GM21723 (cell line): ENCODE results near the gene C8G.

ENCODE experiments used
- ATAC-seq: cut with Tn5 transposase; IDR thresholded peaks from one replicate; pipeline ENCODE4 v1.9.1; 2021; ENCODE audit warnings: mild to moderate bottlenecking, moderate library complexity; ENCODE audit not compliant: unreplicated experiment

C8G gene

DNA sequence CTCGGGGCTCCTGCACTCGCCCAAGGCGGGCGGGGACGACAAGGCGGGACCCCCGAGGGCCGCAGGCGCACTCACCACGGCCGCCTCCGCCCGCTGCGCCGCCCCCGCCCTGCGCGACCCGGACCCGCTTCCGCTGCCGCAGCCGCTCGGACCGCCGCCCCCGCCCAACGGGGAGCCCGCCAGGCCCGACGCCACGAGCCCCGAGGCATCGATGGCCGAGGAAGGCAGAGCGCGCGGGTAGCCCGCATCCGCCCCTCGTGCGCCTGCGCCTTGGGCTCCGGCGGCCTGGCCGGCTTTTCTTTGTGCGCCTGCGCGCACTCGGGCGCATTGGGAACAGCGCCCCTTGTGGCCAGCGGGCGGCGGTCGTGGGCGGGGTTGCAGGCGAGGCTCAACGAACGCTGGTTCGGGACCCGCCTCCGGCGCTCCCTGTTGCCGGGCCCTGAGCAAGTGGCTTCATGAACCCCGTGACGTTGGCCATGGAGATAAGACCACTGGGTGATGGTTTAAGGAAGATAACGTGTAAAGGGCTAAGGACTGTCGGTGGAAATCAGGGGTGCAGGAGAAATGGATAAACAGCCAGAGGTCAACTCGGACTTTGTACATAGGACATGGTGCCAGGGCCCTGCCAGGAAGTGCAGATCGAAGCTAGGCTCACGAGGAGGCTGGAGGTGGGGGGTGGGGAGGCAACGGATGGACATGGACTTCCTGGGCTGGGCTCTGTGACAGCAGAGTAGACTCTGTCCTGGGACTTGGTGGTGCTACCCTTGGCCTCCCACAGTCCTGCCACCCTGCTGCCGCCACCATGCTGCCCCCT is at the start of gene C8G, which contains the start of gene FBXW5:
Gene C8G (plus strand): TSS at position 725 of the 814 bp plus-strand sequence. CDS start 78 bp downstream, at position 803.
Gene FBXW5 (minus strand): TSS at position 220 of the 814 bp plus-strand sequence. CDS start 655 bp downstream, outside the sequence.
- ATAC-seq = peak; percentile 62

DNA sequence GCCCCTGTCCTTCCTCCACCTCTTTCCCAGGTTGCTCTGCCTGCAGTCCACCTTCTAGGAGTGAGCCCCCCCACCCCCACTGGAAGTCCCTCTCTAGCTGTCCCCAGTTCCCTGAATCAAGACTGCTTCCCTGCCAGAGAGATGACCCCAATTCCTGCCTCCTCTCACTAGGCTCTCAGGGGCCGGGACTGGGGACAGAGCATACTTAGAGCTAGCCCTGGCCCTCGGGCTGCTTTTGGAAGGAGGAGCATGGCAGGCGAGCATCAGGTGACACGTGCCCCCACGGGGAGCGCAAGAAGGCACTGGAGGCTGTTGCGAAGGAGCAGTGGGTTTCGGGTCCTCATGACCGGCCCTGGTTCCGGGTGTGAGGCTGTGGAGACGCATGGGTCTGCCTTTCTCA is 49.0 kb upstream of the C8G start:
- ATAC-seq = no peak

DNA sequence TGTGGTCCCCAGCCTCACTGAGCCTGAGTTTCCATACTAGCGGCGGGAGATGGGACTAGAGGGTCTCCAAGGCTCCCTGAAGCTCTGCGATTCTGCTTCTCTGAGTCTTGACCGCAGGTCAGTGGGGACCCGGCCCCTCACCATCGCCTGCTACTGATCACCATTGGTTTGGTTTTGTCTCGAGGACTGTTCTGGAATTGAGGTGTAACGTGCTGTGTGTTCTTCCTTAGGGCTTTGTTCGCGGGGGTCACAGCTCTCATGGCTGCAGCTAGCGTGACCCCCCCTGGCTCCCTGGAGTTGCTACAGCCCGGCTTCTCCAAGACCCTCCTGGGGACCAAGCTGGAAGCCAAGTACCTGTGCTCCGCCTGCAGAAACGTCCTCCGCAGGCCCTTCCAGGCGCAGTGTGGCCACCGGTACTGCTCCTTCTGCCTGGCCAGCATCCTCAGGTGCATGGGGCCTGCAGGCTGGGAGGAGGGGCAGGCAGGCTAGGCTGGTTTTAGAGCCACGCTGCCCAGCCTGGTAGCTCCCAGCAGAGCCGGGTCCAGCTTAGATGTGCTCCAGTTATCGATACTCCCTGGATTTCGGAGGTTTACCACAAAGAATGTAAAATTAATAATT is 46.5 kb upstream of the C8G start:
- ATAC-seq = no peak

DNA sequence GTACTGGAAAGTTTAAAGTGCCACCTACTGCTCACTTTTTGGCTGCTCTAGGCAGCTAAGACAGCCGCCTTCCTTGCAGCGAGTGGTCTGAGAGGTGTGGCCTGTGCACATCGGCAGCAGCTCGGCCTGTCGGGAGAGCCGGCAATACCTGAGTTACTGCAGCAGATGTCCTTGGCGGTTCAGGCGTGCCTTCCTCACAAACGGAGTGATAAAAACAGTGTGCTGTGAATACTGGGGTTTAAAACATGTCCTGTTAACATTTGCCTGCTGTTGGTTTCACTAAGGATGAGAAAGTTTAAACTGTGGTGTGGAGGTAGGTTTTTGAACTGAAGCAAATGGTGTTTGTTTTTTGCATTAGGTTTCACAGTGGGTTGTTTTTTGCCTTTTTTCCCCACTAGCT is 45.8 kb upstream of the C8G start:
- peak; percentile 46 for ATAC-seq

DNA sequence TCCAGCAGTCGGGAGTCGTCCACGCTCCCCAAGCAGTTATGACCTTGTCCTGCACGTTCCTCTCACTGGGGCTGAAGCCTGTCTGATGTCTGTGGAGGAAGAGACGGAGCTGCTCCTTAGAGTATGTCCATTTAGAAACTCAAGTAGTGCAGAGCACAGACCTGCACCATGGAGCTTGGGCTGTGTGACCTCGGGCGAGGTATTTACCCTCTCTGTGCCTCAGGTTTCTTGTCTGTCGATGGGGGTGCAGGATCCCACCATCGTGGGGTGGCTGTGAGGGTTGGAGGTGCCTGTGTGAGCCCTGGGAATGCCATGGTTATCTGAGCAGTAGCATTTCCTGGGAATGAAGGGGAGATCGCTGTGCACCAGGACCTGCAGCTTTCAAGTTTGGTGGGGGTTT is 44.5 kb upstream of the C8G start:
- no peak for ATAC-seq

DNA sequence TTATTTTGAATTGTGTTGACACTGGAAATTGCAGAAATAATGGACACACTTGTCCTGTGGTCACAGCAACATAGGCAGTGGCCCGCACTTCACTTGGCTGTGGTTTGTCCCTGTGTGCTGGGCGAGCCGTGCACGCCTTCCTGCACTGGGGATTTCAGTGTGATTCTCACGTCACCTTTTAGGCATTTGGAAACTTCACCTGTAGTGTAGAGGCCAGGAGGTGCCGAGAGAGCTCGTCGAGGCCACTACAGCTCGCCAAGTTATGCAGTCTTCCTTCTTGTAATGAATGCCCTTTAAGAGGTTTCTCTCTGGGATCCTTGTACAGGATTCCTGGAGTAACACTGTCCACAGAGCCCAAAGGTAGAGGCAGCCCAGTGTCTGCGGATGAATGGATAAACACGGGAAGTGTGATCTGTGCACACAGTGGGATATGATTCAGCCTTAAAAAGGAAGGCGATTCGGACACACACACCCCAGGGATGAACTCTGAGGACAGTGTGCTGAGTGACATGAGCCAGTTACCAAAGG is 44.0 kb upstream of the C8G start:
- no peak for ATAC-seq

DNA sequence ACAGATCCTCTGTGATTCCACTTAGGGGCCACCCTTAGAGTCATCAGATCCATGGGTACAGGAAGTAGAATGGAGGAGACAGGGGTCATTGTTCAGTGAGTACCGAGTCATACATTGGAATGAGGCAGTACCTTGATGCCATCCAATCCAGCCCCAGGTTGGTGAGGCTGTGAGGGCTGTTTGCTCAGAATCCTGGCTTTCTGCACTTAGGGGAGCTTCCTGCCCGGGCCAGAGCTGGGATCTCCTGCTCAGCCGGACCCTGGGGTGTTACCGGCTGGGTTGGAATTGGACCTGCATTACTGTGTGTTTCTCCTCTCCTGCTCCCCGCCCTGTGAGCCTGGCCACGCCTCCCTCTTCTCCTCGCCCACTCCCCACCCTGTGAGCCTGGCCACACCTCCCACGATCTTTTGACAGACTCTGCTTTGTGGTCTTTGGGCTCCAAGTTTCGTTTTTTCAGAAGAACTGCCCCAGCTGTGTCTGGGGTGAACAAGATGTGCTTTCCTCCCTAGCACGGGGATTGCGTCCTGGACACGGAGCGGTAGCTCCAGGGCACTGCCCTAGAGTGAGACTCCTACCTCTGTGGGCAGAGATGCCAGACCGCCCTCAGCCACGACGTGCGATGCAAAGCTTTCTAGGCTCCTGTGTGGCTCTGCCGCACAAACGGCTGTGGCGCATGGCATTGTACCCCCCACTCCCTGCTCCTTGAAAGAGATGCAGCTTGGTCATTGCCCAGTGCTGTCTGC is 43.4 kb upstream of the C8G start:
- ATAC-seq = peak; percentile 55

DNA sequence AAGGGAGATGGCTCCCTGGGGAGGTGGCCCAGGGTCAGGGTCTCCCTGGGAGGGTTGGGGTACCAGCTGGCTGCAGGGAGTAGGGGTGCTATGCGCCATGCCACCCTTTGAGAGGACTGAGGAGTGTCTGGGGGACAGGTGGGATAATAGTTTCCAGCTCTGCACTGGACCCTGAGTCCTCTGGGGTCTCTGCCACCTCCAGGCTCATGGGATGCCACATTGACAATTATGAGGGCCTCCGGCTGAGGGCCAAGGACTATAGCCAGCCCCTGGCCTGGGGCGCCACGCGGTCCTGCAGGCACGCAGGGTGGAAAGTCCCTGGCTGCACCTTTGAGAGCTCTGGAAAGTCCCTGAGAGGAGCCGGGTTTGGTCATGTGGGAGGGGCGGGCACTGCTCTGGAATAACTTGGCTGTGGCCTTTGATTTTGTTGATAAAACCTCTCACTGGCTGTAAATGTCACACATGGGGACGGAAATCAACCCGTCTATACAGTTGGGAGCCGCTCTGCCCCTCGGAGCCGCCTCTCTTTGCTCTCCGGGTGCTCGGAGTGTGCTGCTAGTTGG is 42.7 kb upstream of the C8G start:
- peak; percentile 50 for ATAC-seq

DNA sequence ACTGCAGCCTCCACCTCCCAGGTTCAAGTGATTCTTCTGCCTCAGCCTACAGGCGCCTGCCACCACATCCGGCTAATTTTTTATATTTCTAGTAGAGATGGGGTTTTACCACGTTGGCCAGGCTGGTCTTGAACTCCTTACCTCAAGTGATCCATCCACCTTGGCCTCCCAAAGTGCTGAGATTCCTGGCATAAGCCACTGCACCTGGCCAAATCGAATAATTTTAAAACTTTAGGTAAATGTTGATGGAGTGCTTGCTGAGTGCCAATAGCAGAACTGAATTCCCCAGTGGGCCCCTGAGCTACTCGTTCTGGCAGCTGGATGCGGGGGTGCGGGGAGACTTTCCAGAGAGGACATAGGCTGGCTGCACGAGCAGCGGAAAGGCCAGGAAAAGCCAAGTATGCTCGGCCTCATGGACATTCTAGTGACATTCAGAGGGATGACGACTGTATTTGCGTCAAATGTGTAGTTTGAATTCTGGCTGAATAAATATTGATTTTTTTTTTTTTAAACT is 41.9 kb upstream of the C8G start:
- no peak for ATAC-seq

DNA sequence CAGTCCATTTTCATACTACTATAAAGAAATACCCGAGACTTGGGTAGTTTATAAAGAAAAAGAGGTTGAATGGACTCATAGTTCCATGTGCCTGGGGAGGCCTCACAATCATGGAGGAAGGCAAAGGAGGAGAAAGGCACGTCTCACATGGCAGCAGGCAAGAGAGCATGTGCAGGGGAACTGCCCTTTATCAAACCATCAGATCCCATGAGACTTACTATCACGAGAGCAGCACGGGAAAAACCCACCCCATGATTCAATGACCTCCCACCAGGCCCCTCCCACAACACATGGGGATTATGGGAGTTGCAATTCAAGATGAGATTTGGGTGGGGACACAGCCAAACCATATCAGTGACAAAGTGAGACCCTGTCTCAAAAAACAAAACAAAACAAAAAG is 38.8 kb upstream of the C8G start:
- no peak for ATAC-seq

DNA sequence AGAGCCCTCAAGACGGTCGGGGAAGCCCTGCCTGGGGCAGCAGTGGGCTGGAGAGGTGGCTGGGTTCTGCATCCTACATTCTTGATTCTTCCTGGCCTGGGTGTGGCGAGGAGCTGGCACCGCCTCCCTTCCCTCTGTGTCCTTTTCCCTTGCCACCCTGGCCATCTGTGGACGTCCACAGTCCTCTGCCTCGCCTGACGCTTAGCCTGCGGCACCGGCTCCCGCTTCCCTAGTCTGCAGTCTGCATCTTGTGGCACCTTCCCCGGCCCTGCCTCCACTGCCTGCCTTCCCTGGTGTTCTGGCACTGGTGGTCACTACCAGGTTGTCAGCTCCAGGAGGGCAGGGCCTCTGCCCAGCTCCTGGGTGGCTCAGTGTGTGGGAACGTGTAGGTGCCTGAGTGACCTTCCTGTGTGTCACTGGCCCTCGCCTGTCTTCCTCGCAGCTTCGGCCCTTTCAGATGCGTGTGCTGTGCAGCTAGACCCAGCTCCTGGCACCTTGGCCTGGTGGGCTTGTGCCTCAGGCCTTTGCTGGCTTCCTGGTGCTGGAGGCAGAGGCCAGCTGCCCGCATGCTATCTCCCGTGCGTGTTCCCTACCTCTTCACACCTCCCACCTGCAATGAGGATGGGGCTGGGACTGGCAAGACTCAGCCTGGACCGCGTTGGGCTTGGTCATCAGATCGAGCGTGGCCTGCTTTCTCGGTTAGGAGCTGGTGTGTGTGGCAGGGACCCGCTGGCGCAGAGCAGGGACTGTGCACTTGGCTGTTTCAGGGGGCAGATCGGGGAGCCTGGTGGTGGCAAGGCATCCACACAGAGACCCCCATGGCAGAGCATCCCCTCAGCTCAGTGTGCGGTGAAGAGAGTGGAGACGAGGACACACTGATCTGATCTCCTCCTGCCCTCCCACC is 37.8 kb upstream of the C8G start:
- no peak for ATAC-seq

DNA sequence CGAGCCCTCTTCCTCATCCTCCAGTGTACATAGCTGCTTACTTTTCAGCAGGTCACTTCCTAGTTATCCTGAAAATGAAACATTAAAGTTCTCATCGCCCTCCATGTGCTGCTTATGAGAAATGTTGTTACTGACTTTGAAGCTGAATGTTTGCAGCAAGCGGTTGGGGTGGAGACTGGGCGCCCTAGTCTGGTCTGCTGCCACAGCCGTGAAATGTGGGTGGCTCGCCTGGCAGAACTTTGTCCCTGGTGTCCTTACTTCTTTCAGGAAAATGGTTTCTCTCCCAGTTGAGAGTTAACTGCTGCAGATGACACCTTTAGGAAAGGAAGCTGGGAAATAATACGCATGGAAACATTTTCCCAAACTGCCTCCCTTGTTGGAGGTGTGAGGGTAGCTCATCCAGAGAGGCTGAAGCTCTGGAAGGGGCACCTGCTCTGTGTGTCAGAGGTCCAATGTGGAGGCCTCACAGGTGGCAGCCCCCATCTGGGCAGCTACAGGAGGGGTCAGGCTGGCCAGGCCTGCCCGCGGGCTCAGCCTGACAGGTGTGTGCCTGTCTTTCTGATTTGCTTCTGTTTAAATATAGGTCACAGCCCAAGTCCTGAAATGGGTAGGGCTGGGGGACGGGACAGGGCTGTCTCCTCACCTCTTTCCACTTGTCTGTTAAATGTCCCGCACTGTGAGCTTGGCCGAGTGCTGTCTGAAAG is 34.7 kb upstream of the C8G start:
- ATAC-seq = no peak

DNA sequence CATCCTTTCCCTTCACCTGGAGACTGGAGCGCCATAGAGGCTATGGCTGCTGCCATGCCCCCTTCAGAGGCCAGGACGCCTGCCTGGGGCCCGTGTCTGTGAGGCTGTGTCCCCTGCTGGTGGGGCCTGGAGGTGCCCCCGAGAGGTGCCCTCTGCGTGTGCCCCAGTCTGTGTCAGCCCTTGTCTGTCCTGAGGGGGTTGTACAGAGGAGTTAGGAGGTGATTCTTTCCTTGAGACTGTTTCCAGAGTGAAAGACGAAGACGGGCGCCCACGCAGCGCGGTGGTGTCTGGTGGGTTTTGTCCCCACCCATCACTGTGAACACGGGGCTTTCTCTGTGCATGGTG is 34.2 kb upstream of the C8G start:
- ATAC-seq = no peak

DNA sequence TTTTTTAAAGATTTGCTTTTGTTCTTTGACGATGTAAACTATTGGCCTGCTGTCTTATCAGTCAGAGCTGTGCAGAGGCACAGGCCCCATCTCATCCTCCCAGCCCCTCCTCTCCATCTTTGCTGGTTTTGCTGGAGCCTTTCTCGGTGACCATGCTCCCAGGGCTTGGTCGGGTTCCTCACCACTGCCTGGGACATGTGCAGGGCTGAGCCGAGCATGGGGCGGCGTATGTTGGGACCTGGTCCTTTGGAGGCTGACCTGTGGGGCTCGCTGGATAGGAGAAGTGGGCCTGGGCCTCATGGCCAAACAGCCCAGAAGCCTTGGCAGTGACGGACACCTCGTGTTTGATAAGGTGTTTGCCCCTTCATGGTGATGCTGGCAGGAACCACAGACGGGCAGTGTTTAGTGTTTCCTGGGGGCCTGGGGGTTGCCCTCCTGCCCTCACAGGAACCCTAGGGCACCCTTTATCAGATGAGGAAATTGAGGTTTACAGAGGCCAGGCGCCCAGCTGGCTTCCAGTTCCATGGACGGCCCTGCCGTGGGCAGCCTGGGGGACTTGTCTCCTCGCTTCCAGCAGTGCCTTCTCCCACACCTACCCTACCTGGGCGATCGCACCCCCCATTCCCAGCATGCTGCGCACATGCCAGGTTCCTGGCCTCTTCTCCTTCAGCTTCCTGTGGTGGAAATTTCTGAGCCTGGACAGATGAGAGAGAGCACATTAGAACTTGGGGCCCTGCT is 31.2 kb upstream of the C8G start:
- ATAC-seq = no peak

DNA sequence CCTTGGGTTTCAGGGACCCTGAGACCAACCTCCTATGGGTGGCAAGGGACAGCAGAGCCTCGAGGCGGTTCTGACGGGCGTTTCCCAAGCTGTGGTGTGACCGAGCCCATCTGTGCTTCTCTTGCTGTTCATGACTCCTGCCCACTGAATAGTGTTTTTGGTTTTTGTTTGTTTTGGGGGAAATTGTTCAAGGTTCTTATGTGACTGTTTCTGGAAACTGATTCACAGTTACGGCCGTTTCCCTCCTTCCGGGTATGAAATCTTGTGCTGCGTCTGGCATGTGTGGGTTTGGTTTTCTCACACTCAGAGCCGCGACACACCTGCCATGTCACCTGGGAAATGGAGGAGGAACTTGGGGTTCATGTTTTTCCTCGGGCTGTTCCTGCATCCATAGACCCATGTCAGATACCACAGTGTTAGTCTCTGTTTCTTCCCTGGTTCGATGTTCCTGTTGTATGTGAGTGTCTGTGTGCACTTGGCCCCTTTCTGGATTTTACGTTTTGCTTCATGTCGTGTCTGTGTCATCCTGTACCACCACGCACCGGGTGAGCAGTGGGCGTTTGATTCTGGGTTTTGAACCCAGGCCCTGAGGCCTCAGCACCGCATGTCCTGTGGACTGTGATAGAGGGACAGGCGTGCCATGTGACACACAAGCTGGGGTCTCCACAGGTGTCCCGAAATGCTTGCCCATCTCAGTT is 29.3 kb upstream of the C8G start:
- ATAC-seq = no peak

DNA sequence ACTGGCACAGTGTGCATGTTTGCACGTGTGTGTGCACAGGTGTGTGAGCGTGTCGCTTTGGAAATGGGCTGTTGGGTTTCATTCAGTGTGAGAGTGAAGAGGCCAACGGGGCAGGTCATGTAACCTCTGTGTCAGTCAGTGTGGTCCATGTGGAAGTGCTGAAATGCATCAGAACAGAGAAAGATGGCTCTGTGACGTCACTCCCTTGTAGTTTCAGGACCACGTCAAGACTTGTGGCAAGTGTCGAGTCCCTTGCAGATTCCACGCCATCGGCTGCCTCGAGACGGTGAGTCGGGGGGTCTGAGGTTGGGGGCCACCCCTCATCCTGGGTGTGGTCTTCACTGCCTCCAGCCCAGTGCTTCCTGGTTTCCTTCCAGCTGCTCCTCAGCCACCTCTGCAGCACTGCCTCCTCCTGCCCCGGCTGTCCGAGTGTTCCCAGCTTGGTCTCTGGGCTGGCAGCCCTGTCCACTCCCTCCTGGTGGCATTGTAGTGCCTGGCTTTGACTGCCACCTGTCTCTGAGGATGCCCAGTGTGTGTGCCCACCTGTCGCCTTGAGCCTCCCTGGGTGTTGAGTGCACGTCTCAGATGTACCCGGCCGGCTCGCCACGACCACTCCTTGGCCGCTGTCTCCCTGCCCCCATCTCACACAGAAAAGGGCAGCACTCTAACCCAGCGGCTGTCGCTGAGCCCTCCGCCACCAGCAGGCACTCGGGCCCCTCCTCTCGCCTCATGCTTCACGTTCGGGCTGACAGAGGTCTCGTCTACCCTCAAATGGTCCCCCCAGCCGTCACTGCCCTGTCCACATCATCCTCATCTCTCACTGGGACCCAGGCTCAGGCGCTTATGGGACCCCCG is 28.5 kb upstream of the C8G start:
- ATAC-seq = no peak

DNA sequence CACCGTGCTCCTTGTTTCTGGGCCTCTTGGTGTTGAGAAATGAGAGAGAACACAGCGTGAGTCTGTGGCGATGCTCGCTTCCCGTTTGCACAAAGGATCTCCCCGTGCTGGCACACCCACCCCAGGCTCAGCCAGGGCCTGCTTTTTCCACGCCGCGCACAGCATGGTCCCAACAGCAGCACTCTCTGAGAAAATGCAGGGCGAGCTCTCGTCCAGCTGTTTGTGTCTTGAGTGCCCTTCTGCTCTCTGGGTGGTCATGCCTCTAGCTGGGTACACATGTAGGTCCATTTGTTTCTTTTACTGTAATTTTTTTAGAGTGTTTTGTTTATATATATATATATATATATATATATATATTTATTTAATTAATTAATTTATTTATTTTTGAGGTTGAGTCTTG is 27.1 kb upstream of the C8G start:
- ATAC-seq = no peak
